ENCODE results near the gene CEBPZOS.

CEBPZOS gene

GRCh38 chr2:37196320-37197195 lies at the start of gene CEBPZOS:
Gene CEBPZOS (plus strand): TSS chr2:37196496. CDS start chr2:37199705, 3,209 bp downstream.
- TF ChIP-seq L3MBTL2 (conservative IDR thresholded peaks at IDR 0.05) (peak; percentile 63; the same call in 1 of the 2 replicates), HDGF (IDR thresholded peaks at IDR 0.05; ENCODE audit: borderline replicate concordance) (no peak)
- POLR2A ChIA-PET, result interaction anchor here (0.9 kb wide), 2 partner anchors 39 to 40 kb away, joined by 3 to 4 read pairs; partner anchors contain the start of gene EIF2AK2
- peak; percentile 85 for DNase-seq (ENCODE audit: extremely low spot score)
- CTCF ChIA-PET, result no interaction called here

- DNase-seq (ENCODE audit: extremely low spot score), result no peak
- ChIA-PET POLR2A (no interaction called here), CTCF (no interaction called here)
- TF ChIP-seq LEF1 (IDR thresholded peaks at IDR 0.05; ENCODE audit: borderline replicate concordance) (no peak), TARDBP (IDR thresholded peaks at IDR 0.05) (no peak), FOXK2 (IDR thresholded peaks at IDR 0.05) (no peak), ZNF384 (IDR thresholded peaks at IDR 0.05) (no peak), HDGF (IDR thresholded peaks at IDR 0.05; ENCODE audit: borderline replicate concordance) (no peak), BHLHE40 (IDR thresholded peaks at IDR 0.05; ENCODE audit: borderline replicate concordance) (no peak), SUZ12 (IDR thresholded peaks at IDR 0.05) (no peak), FOXA1 (IDR thresholded peaks at IDR 0.05) (no peak), NFRKB (IDR thresholded peaks at IDR 0.05) (no peak), SP1 (IDR thresholded peaks at IDR 0.05) (no peak), L3MBTL2 (conservative IDR thresholded peaks at IDR 0.05) (no peak), ARNT (IDR thresholded peaks at IDR 0.05) (no peak)
Observed at GRCh38 chr2:37148325-37148724, 48.0 kb upstream of the CEBPZOS start.

DNA sequence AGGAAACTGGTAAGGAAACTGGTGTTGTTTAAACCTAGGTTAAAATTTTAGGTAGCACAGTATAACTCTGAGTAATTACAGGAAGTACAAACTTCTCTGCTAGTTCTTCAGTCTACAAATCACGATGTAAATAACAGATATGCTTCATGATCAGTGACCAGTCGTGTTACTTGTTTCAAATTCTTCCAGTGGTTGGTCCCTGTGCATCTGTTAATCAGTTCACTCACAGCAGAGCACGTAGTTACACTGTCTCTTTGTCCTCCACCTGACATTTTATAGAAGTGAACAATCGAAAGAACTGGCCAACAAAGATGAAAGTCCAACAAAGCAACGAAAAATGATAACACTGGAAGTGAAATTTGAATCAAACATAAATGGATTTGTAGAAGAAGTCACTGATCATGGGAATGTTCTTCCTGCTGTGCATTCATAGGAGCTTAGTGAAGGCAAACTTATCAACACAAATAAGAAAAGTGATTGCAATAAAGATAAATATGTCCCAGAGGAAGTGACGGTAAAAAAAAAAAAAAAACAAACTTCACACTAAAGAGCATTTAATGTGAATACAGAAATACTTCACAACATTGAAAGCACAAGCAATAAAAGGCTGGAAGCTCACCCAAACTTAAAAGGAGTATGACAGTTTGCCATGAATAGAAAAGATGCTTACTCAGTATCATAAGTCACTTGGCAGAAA lies 46.5 kb upstream of the CEBPZOS start:
- ChIA-PET CTCF (no interaction called here), POLR2A (no interaction called here)
- TF ChIP-seq ELF4 (IDR thresholded peaks at IDR 0.05) (no peak), SP1 (IDR thresholded peaks at IDR 0.05) (no peak), FOXM1 (IDR thresholded peaks at IDR 0.05; ENCODE audit: borderline replicate concordance) (no peak), L3MBTL2 (conservative IDR thresholded peaks at IDR 0.05) (no peak), FOXA1 (IDR thresholded peaks at IDR 0.05) (no peak), FOXK2 (IDR thresholded peaks at IDR 0.05) (no peak), NFRKB (IDR thresholded peaks at IDR 0.05) (no peak), TARDBP (IDR thresholded peaks at IDR 0.05) (no peak), HDGF (IDR thresholded peaks at IDR 0.05; ENCODE audit: borderline replicate concordance) (no peak), BHLHE40 (IDR thresholded peaks at IDR 0.05; ENCODE audit: borderline replicate concordance) (no peak), LEF1 (IDR thresholded peaks at IDR 0.05; ENCODE audit: borderline replicate concordance) (no peak), SUZ12 (IDR thresholded peaks at IDR 0.05) (no peak), ARNT (IDR thresholded peaks at IDR 0.05) (no peak), CTBP1 (IDR thresholded peaks at IDR 0.05; ENCODE audit: borderline replicate concordance) (no peak), ZNF384 (IDR thresholded peaks at IDR 0.05) (no peak)
- TF ChIP-seq, protein P1, sequence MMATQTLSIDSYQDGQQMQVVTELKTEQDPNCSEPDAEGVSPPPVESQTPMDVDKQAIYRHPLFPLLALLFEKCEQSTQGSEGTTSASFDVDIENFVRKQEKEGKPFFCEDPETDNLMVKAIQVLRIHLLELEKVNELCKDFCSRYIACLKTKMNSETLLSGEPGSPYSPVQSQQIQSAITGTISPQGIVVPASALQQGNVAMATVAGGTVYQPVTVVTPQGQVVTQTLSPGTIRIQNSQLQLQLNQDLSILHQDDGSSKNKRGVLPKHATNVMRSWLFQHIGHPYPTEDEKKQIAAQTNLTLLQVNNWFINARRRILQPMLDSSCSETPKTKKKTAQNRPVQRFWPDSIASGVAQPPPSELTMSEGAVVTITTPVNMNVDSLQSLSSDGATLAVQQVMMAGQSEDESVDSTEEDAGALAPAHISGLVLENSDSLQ (IDR thresholded peaks at IDR 0.05), result no peak
- DNase-seq (ENCODE audit: extremely low spot score), result no peak

DNA sequence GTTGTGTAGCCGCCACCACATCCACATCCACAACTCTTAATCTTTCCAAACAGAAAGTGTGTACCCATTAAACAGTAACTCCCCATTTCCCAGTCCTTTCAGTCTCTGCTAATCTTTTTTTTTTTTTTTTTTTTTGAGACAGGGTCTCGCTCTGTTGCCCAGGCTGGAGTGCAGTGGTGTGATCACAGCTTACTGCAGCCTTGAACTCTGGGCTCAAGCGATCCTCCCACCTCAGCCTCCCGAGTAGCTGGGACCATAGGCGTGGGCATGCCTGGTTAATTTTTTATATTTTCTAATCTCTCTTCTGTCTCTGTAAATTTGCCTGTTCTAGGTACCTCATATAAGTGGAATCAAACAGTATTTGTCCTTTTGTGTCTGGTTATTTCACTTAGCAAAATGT lies 43.1 kb upstream of the CEBPZOS start:
- POLR2A ChIA-PET, result no interaction called here
- CTCF ChIA-PET, result no interaction called here
- TF ChIP-seq NFRKB (IDR thresholded peaks at IDR 0.05) (no peak), FOXM1 (IDR thresholded peaks at IDR 0.05; ENCODE audit: borderline replicate concordance) (no peak), SUZ12 (IDR thresholded peaks at IDR 0.05) (no peak), HDGF (IDR thresholded peaks at IDR 0.05; ENCODE audit: borderline replicate concordance) (no peak), TARDBP (IDR thresholded peaks at IDR 0.05) (no peak), ARNT (IDR thresholded peaks at IDR 0.05) (no peak), SP1 (IDR thresholded peaks at IDR 0.05) (no peak), CTBP1 (IDR thresholded peaks at IDR 0.05; ENCODE audit: borderline replicate concordance) (no peak), ELF4 (IDR thresholded peaks at IDR 0.05) (no peak), BHLHE40 (IDR thresholded peaks at IDR 0.05; ENCODE audit: borderline replicate concordance) (no peak), ZNF384 (IDR thresholded peaks at IDR 0.05) (no peak), L3MBTL2 (conservative IDR thresholded peaks at IDR 0.05) (no peak), FOXA1 (IDR thresholded peaks at IDR 0.05) (no peak), FOXK2 (IDR thresholded peaks at IDR 0.05) (no peak), LEF1 (IDR thresholded peaks at IDR 0.05; ENCODE audit: borderline replicate concordance) (no peak)
- TF ChIP-seq, protein P1 (IDR thresholded peaks at IDR 0.05), result no peak
- no peak for DNase-seq (ENCODE audit: extremely low spot score)

- CTCF ChIA-PET, result no interaction called here
- no peak for DNase-seq (ENCODE audit: extremely low spot score)
- TF ChIP-seq BHLHE40 (IDR thresholded peaks at IDR 0.05; ENCODE audit: borderline replicate concordance), result no peak
- no peak for TF ChIP-seq CTBP1 (IDR thresholded peaks at IDR 0.05; ENCODE audit: borderline replicate concordance)
- TF ChIP-seq TARDBP (IDR thresholded peaks at IDR 0.05), result no peak
- no peak for TF ChIP-seq FOXA1 (IDR thresholded peaks at IDR 0.05)
- TF ChIP-seq NFRKB (IDR thresholded peaks at IDR 0.05), result no peak
- TF ChIP-seq LEF1 (IDR thresholded peaks at IDR 0.05; ENCODE audit: borderline replicate concordance), result no peak
- TF ChIP-seq, protein P1 (IDR thresholded peaks at IDR 0.05), result no peak
- TF ChIP-seq SP1 (IDR thresholded peaks at IDR 0.05), result no peak
- no peak for TF ChIP-seq FOXK2 (IDR thresholded peaks at IDR 0.05)
- no peak for TF ChIP-seq SUZ12 (IDR thresholded peaks at IDR 0.05)
- TF ChIP-seq ZNF384 (IDR thresholded peaks at IDR 0.05), result no peak
- POLR2A ChIA-PET, result no interaction called here
Observed at GRCh38 chr2:37154785-37155184, 41.5 kb upstream of the CEBPZOS start.

All from HEK293T (cell line).